Neural cell (in vitro differentiated cells): ENCODE results near the gene VPS13C. TPM values are rescaled to one million over a fixed set of nuclear protein-coding genes. Genes with fewer than 3 reads are reported as not detected.

Source experiments
- H2AFZ ChIP-seq: fragments of 200-600, 300-800 bp; sonication (generic), shearing (Covaris generic); 2 replicates; pipeline ENCODE4 v1.6.0; 2014; ENCODE audit warnings: low read depth, mild to moderate bottlenecking, antibody characterized with exemption, low read length, moderate library complexity
- H3F3A ChIP-seq: fragments of 200-600 bp; shearing (Covaris generic); 2 replicates; pipeline ENCODE4 v1.6.1; 2016; ENCODE audit warnings: mild to moderate bottlenecking, moderate library complexity, mixed read lengths, antibody characterized with exemption, low read length; ENCODE audit not compliant: insufficient read depth, poor library complexity, severe bottlenecking
- H3K27ac ChIP-seq: fragments of 200-600, 300-800 bp; sonication (generic), shearing (Covaris generic); 2 replicates; pipeline ENCODE4 v1.5.1; 2014; ENCODE audit warnings: mild to moderate bottlenecking, low read length, moderate library complexity
- H3K27me3 ChIP-seq: fragments of 300-800, 200-600 bp; sonication (generic), shearing (Covaris generic); 2 replicates; pipeline ENCODE4 v1.6.0; 2014; ENCODE audit warnings: mild to moderate bottlenecking, low read depth, low read length, moderate library complexity; ENCODE audit not compliant: insufficient read depth
- H3K36me3 ChIP-seq: fragments of 300-800, 200-600 bp; sonication (generic), shearing (Covaris generic); 2 replicates; pipeline ENCODE4 v1.5.1; 2014; ENCODE audit warnings: mild to moderate bottlenecking, antibody characterized with exemption, low read length, moderate library complexity; ENCODE audit not compliant: insufficient read depth
- H3K4me2 ChIP-seq: fragments of 300-800, 200-600 bp; sonication (generic), shearing (Covaris generic); 2 replicates; pipeline ENCODE4 v1.6.0; 2014; ENCODE audit warnings: mild to moderate bottlenecking, low read length
- H3K4me3 ChIP-seq: fragments of 300-800, 200-600 bp; sonication (generic), shearing (Covaris generic); 2 replicates; pipeline ENCODE4 v1.5.1; 2014; ENCODE audit warnings: mild to moderate bottlenecking, low read length, moderate library complexity
- H3K79me2 ChIP-seq: fragments of 200-600 bp; shearing (Covaris generic); replicated peaks from 2 replicates; pipeline ENCODE4 v1.6.0; 2014; ENCODE audit warnings: mild to moderate bottlenecking, low read length, moderate library complexity; ENCODE audit not compliant: insufficient read depth
- H3K9ac ChIP-seq: fragments of 300-800, 200-600 bp; sonication (generic), shearing (Covaris generic); 2 replicates; pipeline ENCODE4 v1.6.1; 2016; ENCODE audit warnings: mild to moderate bottlenecking, low read length, mixed read lengths
- H3K9me2 ChIP-seq: fragments of 200-600 bp; shearing (Covaris generic); 2 replicates; pipeline ENCODE4 v1.6.1; 2016; ENCODE audit warnings: mild to moderate bottlenecking, low read length, mixed read lengths; ENCODE audit not compliant: insufficient read depth
- H3K9me3 ChIP-seq: fragments of 200-600, 300-800 bp; sonication (generic), shearing (Covaris generic); 2 replicates; pipeline ENCODE4 v1.6.1; 2016; ENCODE audit warnings: mild to moderate bottlenecking, mixed run types, low read length, moderate library complexity, mixed read lengths
- H4K20me1 ChIP-seq: fragments of 200-600 bp; shearing (Covaris generic); 2 replicates; pipeline ENCODE4 v1.6.1; 2016; ENCODE audit warnings: mild to moderate bottlenecking, mixed run types; ENCODE audit not compliant: insufficient read depth
- EP300 ChIP-seq: fragments of 450-650 bp; conservative IDR thresholded peaks from 2 replicates; pipeline ENCODE4 v1.6.1; 2014; ENCODE audit warnings: antibody characterized with exemption, mild to moderate bottlenecking, moderate library complexity; ENCODE audit not compliant: poor library complexity, severe bottlenecking
- EZH2 ChIP-seq: fragments of 200-600, 300-800 bp; shearing (Covaris generic), sonication (generic); IDR thresholded peaks from 2 replicates; pipeline ENCODE4 v1.6.1; 2014; ENCODE audit warnings: antibody characterized with exemption, low read length, borderline replicate concordance, mild to moderate bottlenecking; ENCODE audit not compliant: insufficient read depth, poor library complexity, severe bottlenecking
- MXI1 ChIP-seq: fragments of 450-650 bp; conservative IDR thresholded peaks from 2 replicates; pipeline ENCODE4 v1.6.1; 2014; ENCODE audit warnings: antibody characterized with exemption, mild to moderate bottlenecking; ENCODE audit not compliant: poor library complexity, severe bottlenecking
- POLR2AphosphoS5 ChIP-seq: IDR thresholded peaks from 2 replicates; pipeline ENCODE4 v1.6.1; 2012
- RAD21 ChIP-seq: fragments of 450-650 bp; conservative IDR thresholded peaks from 2 replicates; pipeline ENCODE4 v1.6.1; 2014; ENCODE audit warnings: antibody characterized with exemption, mild to moderate bottlenecking, moderate library complexity
- SMC3 ChIP-seq: fragments of 450-650 bp; conservative IDR thresholded peaks from 2 replicates; pipeline ENCODE4 v1.6.1; 2014; ENCODE audit warnings: antibody characterized with exemption, mild to moderate bottlenecking, moderate library complexity; ENCODE audit not compliant: poor library complexity
- TAF1 ChIP-seq: IDR thresholded peaks from 2 replicates; pipeline ENCODE4 v1.6.1; 2012; ENCODE audit warnings: low read depth
- polyA plus RNA-seq: library from polyadenylated mRNA; depleted of rRNA; stranded (reverse); fragments of >200 nt; gene quantifications from 2 replicates; pipeline ENCODE4 v1.2.3, GENCODE V29; 2014
- TF ChIP-seq, protein P1 (sequence below): IDR thresholded peaks from 2 replicates; pipeline ENCODE4 v1.6.1; 2012; ENCODE audit warnings: borderline replicate concordance
- TF ChIP-seq, protein P2 (sequence below): fragments of 450-650 bp; IDR thresholded peaks from 2 replicates; pipeline ENCODE4 v1.5.1; 2014; ENCODE audit warnings: antibody characterized with exemption, mild to moderate bottlenecking, moderate library complexity; ENCODE audit not compliant: poor library complexity, severe bottlenecking

Gene VPS13C
- polyA plus RNA-seq, 1 donor from 2014 or later, result 92.6 TPM

DNA sequence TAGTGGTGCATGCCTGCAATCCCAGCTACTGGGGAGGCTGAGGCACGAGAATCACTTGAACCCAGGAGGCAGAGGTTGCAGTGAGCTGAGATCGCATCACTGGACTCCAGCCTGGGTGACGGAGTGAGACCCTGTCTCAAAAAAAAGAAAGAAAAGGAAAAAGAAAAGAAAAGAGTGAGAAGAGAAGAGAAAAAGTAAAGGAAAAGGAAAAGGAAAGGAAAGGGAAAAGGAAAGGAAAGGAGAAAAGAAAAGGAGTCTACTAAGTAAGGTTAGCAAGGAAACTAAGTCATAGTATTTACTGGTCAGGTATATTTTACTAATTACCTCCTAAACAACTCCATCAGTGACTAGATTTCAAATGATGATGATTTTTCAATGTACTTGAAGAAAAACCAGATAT is 198.3 kb downstream of the VPS13C start:
- no peaks in the 10 kb centered on the region for H4K20me1 ChIP-seq
- H2AFZ ChIP-seq, result no peak overlapping the region
- no peaks in the 10 kb centered on the region for H3K9me2 ChIP-seq
- TF ChIP-seq POLR2AphosphoS5, result no peak
- no peak for TF ChIP-seq EP300
- TF ChIP-seq SMC3, result no peak
- TF ChIP-seq EZH2, result no peak
- TF ChIP-seq, protein P1, sequence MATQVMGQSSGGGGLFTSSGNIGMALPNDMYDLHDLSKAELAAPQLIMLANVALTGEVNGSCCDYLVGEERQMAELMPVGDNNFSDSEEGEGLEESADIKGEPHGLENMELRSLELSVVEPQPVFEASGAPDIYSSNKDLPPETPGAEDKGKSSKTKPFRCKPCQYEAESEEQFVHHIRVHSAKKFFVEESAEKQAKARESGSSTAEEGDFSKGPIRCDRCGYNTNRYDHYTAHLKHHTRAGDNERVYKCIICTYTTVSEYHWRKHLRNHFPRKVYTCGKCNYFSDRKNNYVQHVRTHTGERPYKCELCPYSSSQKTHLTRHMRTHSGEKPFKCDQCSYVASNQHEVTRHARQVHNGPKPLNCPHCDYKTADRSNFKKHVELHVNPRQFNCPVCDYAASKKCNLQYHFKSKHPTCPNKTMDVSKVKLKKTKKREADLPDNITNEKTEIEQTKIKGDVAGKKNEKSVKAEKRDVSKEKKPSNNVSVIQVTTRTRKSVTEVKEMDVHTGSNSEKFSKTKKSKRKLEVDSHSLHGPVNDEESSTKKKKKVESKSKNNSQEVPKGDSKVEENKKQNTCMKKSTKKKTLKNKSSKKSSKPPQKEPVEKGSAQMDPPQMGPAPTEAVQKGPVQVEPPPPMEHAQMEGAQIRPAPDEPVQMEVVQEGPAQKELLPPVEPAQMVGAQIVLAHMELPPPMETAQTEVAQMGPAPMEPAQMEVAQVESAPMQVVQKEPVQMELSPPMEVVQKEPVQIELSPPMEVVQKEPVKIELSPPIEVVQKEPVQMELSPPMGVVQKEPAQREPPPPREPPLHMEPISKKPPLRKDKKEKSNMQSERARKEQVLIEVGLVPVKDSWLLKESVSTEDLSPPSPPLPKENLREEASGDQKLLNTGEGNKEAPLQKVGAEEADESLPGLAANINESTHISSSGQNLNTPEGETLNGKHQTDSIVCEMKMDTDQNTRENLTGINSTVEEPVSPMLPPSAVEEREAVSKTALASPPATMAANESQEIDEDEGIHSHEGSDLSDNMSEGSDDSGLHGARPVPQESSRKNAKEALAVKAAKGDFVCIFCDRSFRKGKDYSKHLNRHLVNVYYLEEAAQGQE, result no peak
- TF ChIP-seq, protein P2, sequence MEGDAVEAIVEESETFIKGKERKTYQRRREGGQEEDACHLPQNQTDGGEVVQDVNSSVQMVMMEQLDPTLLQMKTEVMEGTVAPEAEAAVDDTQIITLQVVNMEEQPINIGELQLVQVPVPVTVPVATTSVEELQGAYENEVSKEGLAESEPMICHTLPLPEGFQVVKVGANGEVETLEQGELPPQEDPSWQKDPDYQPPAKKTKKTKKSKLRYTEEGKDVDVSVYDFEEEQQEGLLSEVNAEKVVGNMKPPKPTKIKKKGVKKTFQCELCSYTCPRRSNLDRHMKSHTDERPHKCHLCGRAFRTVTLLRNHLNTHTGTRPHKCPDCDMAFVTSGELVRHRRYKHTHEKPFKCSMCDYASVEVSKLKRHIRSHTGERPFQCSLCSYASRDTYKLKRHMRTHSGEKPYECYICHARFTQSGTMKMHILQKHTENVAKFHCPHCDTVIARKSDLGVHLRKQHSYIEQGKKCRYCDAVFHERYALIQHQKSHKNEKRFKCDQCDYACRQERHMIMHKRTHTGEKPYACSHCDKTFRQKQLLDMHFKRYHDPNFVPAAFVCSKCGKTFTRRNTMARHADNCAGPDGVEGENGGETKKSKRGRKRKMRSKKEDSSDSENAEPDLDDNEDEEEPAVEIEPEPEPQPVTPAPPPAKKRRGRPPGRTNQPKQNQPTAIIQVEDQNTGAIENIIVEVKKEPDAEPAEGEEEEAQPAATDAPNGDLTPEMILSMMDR, result no peak
- TF ChIP-seq MXI1, result no peak
- no peak for TF ChIP-seq RAD21
- TF ChIP-seq TAF1, result no peak
- H3K4me2 ChIP-seq, result no peak overlapping the region
- no peaks in the 10 kb centered on the region for H3K9me3 ChIP-seq
- no peak overlapping the region for H3K4me3 ChIP-seq
- no peaks in the 10 kb centered on the region for H3K79me2 ChIP-seq
- H3K36me3 ChIP-seq, result no peaks in the 10 kb centered on the region
- H3K9ac ChIP-seq, result no peak overlapping the region
- no peak overlapping the region for H3K27ac ChIP-seq
- H3K27me3 ChIP-seq, result no peaks in the 10 kb centered on the region
- no peaks in the 10 kb centered on the region for H3F3A ChIP-seq

- Histone ChIP-seq H4K20me1 (no peaks in the 10 kb centered on the region), H2AFZ (no peak overlapping the region), H3K9me3 (no peaks in the 10 kb centered on the region), H3K9ac (no peak overlapping the region), H3K27ac (no peak overlapping the region), H3K4me2 (no peak overlapping the region), H3K36me3 (no peaks in the 10 kb centered on the region), H3K27me3 (no peaks in the 10 kb centered on the region), H3K4me3 (no peak overlapping the region), H3K9me2 (no peaks in the 10 kb centered on the region), H3F3A (no peaks in the 10 kb centered on the region), H3K79me2 (no peaks in the 10 kb centered on the region)
- no peak for TF ChIP-seq POLR2AphosphoS5
- TF ChIP-seq TAF1, result no peak
- no peak for TF ChIP-seq EP300
- TF ChIP-seq EZH2, result no peak
- no peak for TF ChIP-seq MXI1
- TF ChIP-seq RAD21, result no peak
- TF ChIP-seq SMC3, result no peak
- TF ChIP-seq, protein P1, result no peak
- TF ChIP-seq, protein P2, result no peak
Observed at GRCh38 chr15:61857169-61857829, 202.9 kb downstream of the VPS13C start.
